OCI-LY7 (cell line): ENCODE data around the gene CD3E. TPM values are rescaled to one million over a fixed set of nuclear protein-coding genes. Genes with fewer than 3 reads are reported as not detected.

Experiments
- Bru-seq: library from RNA; stranded (reverse); fragments of 400-500 nt; gene quantifications from one replicate; lab custom pipeline; 2021; lab: Mats Ljungman, UMichigan
- BruChase-seq, 2 experiments: library from RNA; stranded (reverse); fragments of 400-500 nt; gene quantifications; one replicate each; lab custom pipeline; 2021; lab: Mats Ljungman, UMichigan
- BruUV-seq: library from RNA; stranded (reverse); fragments of 400-500 nt; replicated peaks from 2 replicates; lab custom pipeline; 2021; lab: Mats Ljungman, UMichigan
- CTCF ChIA-PET: fragments of 300-600 bp; sonication (Branson Sonifier 250); formaldehyde crosslinking; loops from one replicate; lab custom pipeline; 2022; ENCODE audit warnings: antibody characterized with exemption; ENCODE audit not compliant: unreplicated experiment; lab: Charles Lee
- POLR2A ChIA-PET: fragments of 300-600 bp; sonication (Branson Sonifier 250); formaldehyde crosslinking; loops from one replicate; lab custom pipeline; 2022; ENCODE audit warnings: antibody characterized with exemption; lab: Charles Lee
- DNase-seq: peaks from one replicate; pipeline ENCODE4 v3.0.0-alpha.2; 2015; ENCODE audit warnings: low spot score
- H2AFZ ChIP-seq: fragments of 200-600 bp; sonication (generic), shearing (Covaris generic); 2 replicates; pipeline ENCODE4 v1.6.1; 2014; ENCODE audit warnings: mild to moderate bottlenecking, antibody characterized with exemption, low read length, moderate library complexity
- H3K27ac ChIP-seq: fragments of 200-600 bp; sonication (generic); 2 replicates; pipeline ENCODE4 v1.5.1; 2014; ENCODE audit warnings: mixed run types, low read depth, mild to moderate bottlenecking, moderate library complexity, low read length, inconsistent platforms; ENCODE audit not compliant: poor library complexity, severe bottlenecking
- H3K36me3 ChIP-seq: fragments of 200-600 bp; sonication (generic); 2 replicates; pipeline ENCODE4 v1.6.1; 2014; ENCODE audit warnings: mild to moderate bottlenecking, antibody characterized with exemption, low read length, moderate library complexity, mixed read lengths; ENCODE audit not compliant: insufficient read depth
- H3K4me1 ChIP-seq: fragments of 200-600 bp; sonication (generic); 2 replicates; pipeline ENCODE4 v1.5.1; 2014; ENCODE audit warnings: mild to moderate bottlenecking, low read length; ENCODE audit not compliant: insufficient read depth, poor library complexity, severe bottlenecking
- H3K4me2 ChIP-seq: fragments of 200-600 bp; sonication (generic); 2 replicates; pipeline ENCODE4 v1.6.1; 2014; ENCODE audit warnings: mild to moderate bottlenecking, low read length
- H3K4me3 ChIP-seq: fragments of 200-600 bp; sonication (generic); 2 replicates; pipeline ENCODE4 v1.5.1; 2014; ENCODE audit warnings: mild to moderate bottlenecking, low read depth, low read length; ENCODE audit not compliant: poor library complexity, severe bottlenecking
- H3K79me2 ChIP-seq: fragments of 200-600 bp; sonication (generic); 2 replicates; pipeline ENCODE4 v1.6.1; 2016; ENCODE audit warnings: low read depth, mild to moderate bottlenecking, low read length, moderate library complexity, mixed read lengths; ENCODE audit not compliant: insufficient read depth
- H3K9me2 ChIP-seq: fragments of 200-600 bp; sonication (generic); 2 replicates; pipeline ENCODE4 v1.6.1; 2016; ENCODE audit warnings: mild to moderate bottlenecking, low read length, mixed read lengths; ENCODE audit not compliant: insufficient read depth
- H3K9me3 ChIP-seq: fragments of 200-600 bp; sonication (generic); 2 replicates; pipeline ENCODE4 v1.6.1; 2014; ENCODE audit warnings: mild to moderate bottlenecking, mixed run types, low read length, mixed read lengths
- H4K20me1 ChIP-seq: fragments of 200-600 bp; sonication (generic); 2 replicates; pipeline ENCODE4 v1.6.1; 2014; ENCODE audit warnings: mild to moderate bottlenecking, antibody characterized with exemption, low read length, moderate library complexity, mixed read lengths; ENCODE audit not compliant: insufficient read depth
- CTCF ChIP-seq: fragments of 200-600 bp; sonication (generic); conservative IDR thresholded peaks from 2 replicates; pipeline ENCODE4 v1.5.1; 2014; ENCODE audit warnings: mild to moderate bottlenecking, antibody characterized with exemption, low read length, moderate library complexity, mixed read lengths
- EZH2phosphoT487 ChIP-seq: fragments of 200-600 bp; sonication (generic); IDR thresholded peaks from 2 replicates; pipeline ENCODE4 v1.6.1; 2018; ENCODE audit warnings: low read depth, borderline replicate concordance, mild to moderate bottlenecking, mixed run types, antibody characterized with exemption, low read length, moderate library complexity, mixed read lengths
- intact Hi-C: fragments of 100-400 bp; cut with micrococcal nuclease; formaldehyde crosslinking; loops from one replicate; pipeline ENCODE4 v1.10.0; 2022; ENCODE audit not compliant: unreplicated experiment
- long read RNA-seq: library from polyadenylated mRNA; stranded (forward); transcript quantifications from one replicate; pipeline ENCODE4 v2.0.0, GENCODE V29; 2022
- total RNA-seq, 2 experiments: library from RNA; depleted of rRNA in 1 of 2; stranded (reverse); fragments of >200 nt in 1 of 2; shearing (Covaris generic) in 1 of 2; gene quantifications; 2 replicates each; pipeline ENCODE4 v1.2.3, GENCODE V29; 2014 to 2022

Gene CD3E
- total RNA-seq (2014; rRNA removed; shearing (Covaris generic)) (not detected in 2 replicates), total RNA-seq (2022) (1.7 and 2.0 TPM in 2 replicates), Bru-seq, nascent RNA (percentile 36 among the genes with signal in this experiment), BruChase-seq, experiment 1, labeled RNA remaining after a 6-hour chase (percentile 28 among the genes with signal in this experiment), BruChase-seq, experiment 2, labeled RNA remaining after a 2-hour chase (percentile 30 among the genes with signal in this experiment)
- long read RNA-seq: 0 reads

GRCh38 chr11:118304568-118305248, at the start of gene CD3E:
CD3E (plus strand) TSS chr11:118304730; CDS start chr11:118304953, 223 bp downstream.
- Histone ChIP-seq H3K79me2 (no peaks in the 10 kb centered on the region), H3K4me2 (peak within 1 kb of the TSS; percentile 39), H3K4me1 (peaks cover 13% of the 10 kb centered on the region), H4K20me1 (no peaks in the 10 kb centered on the region), H3K9me3 (no peaks in the 10 kb centered on the region), H2AFZ (peak within 1 kb of the TSS; percentile 89), H3K36me3 (no peaks in the 10 kb centered on the region), H3K27ac (no peak within 1 kb of the TSS), H3K4me3 (no peak within 1 kb of the TSS), H3K9me2 (no peaks in the 10 kb centered on the region)
- CTCF ChIA-PET: interaction anchor here (0.6 kb wide), 2 partner anchors 9 to 79 kb away, joined by 3 read pairs; no protein-coding TSS in a partner anchor
- intact Hi-C loops: no loop called here
- peak; percentile 37 for DNase-seq
- POLR2A ChIA-PET: interaction anchor here (0.9 to 1.8 kb wide), 7 partner anchors 9 to 439 kb away, joined by 3 to 4 read pairs (median 4); partner anchors contain the start of gene MPZL3
- no TSS peak for BruUV-seq
- TF ChIP-seq CTCF: no peak
- no peak for TF ChIP-seq EZH2phosphoT487

GRCh38 chr11:118258410-118258809, 46.1 kb upstream of the CD3E start:
- no peaks in the 10 kb centered on the region for H3K4me1 ChIP-seq
- no peaks in the 10 kb centered on the region for H3K36me3 ChIP-seq
- intact Hi-C loops: loop anchor here (5.0 kb wide), 2 partner anchors 61 to 94 kb away; no protein-coding TSS in a partner anchor
- no peaks in the 10 kb centered on the region for H4K20me1 ChIP-seq
- H3K4me3 ChIP-seq: no peak overlapping the region
- no peaks in the 10 kb centered on the region for H3K9me2 ChIP-seq
- no TSS peak for BruUV-seq
- no peak overlapping the region for H3K27ac ChIP-seq
- no peaks in the 10 kb centered on the region for H3K79me2 ChIP-seq
- H3K9me3 ChIP-seq: peaks cover 8% of the 10 kb centered on the region; the same call in 1 of the 2 replicates
- DNase-seq: peak; percentile 29
- TF ChIP-seq CTCF: peak; percentile 73
- TF ChIP-seq EZH2phosphoT487: no peak
- POLR2A ChIA-PET: interaction anchor here (1.7 kb wide), 1 partner anchor 9 kb away, joined by 4 read pairs; no protein-coding TSS in a partner anchor
- H3K4me2 ChIP-seq: no peak overlapping the region
- CTCF ChIA-PET: no interaction called here
- H2AFZ ChIP-seq: no peak overlapping the region
